Activated CD4-positive, alpha-beta memory T cell treated with anti-CD3 and anti-CD28 coated beads for 36 hours (primary cell): Measurements from ENCODE around the gene IL11RA. TPM values are rescaled to one million over a fixed set of nuclear protein-coding genes. Genes with fewer than 3 reads are reported as not detected.
"Not testable (repeated sequence)": the region's sequence is repeated elsewhere in the genome, so short reads cannot be mapped to it uniquely, and the experiment has no call there.

Source experiments
- CTCF ChIA-PET: fragments of 350-600 bp; sonication (Branson Sonifier 250); formaldehyde crosslinking; loops from one replicate; lab custom pipeline; 2021; ENCODE audit warnings: antibody characterized with exemption, inconsistent platforms; lab: Charles Lee
- POLR2A ChIA-PET: fragments of 350-600 bp; sonication (Branson Sonifier 250); formaldehyde crosslinking; loops from one replicate; lab custom pipeline; 2021; ENCODE audit warnings: antibody characterized with exemption; lab: Charles Lee
- DNase-seq: peaks from one replicate; pipeline ENCODE4 v3.0.0-alpha.2; 2020
- H3K27ac Mint-ChIP-seq: one replicate; pipeline ENCODE4 v1.8.0; 2021; ENCODE audit warnings: mixed read lengths
- H3K27me3 Mint-ChIP-seq: one replicate; pipeline ENCODE4 v1.8.0; 2021; ENCODE audit warnings: mixed read lengths
- H3K36me3 Mint-ChIP-seq: one replicate; pipeline ENCODE4 v1.8.0; 2021; ENCODE audit warnings: mixed read lengths
- H3K4me1 Mint-ChIP-seq: one replicate; pipeline ENCODE4 v1.8.0; 2021; ENCODE audit warnings: low read depth, mixed read lengths
- H3K4me3 Mint-ChIP-seq: one replicate; pipeline ENCODE4 v1.8.0; 2021; ENCODE audit warnings: mild to moderate bottlenecking, mixed read lengths
- H3K9me3 Mint-ChIP-seq: one replicate; pipeline ENCODE4 v1.8.0; 2021; ENCODE audit warnings: mixed read lengths
- intact Hi-C: fragments of 100-400 bp; cut with micrococcal nuclease; formaldehyde crosslinking; loops from one replicate; pipeline ENCODE4 v1.15.1; 2023
- total RNA-seq, 2 experiments: library from RNA; stranded (reverse); gene quantifications; one replicate each; pipeline ENCODE4 v1.2.3, GENCODE V29; 2021

The IL11RA gene
- total RNA-seq, 2 experiments from 2014 or later, result 19.3 to 22.1 TPM

GRCh38 chr9:34630402-34631154 is 21.4 kb upstream of the IL11RA start:
- H3K4me3 Mint-ChIP-seq, result no peak overlapping the region
- no peak for DNase-seq
- ChIA-PET POLR2A (interaction anchor here (1.2 kb wide), 1 partner anchor 13 kb away, joined by 4 read pairs; no protein-coding TSS in a partner anchor), CTCF (interaction anchor here (0.7 to 2.1 kb wide), 3 partner anchors 10 to 28 kb away, joined by 3 to 7 read pairs (median 4); partner anchors contain the start of gene DCTN3)
- peaks cover 28% of the 10 kb centered on the region for H3K4me1 Mint-ChIP-seq
- intact Hi-C loops, result loop anchor here (10.0 kb wide), 1 partner anchor 306 kb away; the partner anchor contains the start of genes KIF24 and NUDT2
- H3K27ac Mint-ChIP-seq, result no peak overlapping the region
- H3K9me3 Mint-ChIP-seq, result no peaks in the 10 kb centered on the region
- peaks cover 36% of the 10 kb centered on the region for H3K27me3 Mint-ChIP-seq
- H3K36me3 Mint-ChIP-seq, result peaks cover 11% of the 10 kb centered on the region

- ChIA-PET POLR2A (interaction anchor here (1.3 kb wide), 1 partner anchor 15 kb away, joined by 5 read pairs; no protein-coding TSS in a partner anchor), CTCF (interaction anchor here (0.7 to 8.0 kb wide), 18 partner anchors 10 to 245 kb away, joined by 3 to 135 read pairs (median 6); partner anchors contain the start of genes DCTN3, GALT and RPP25L)
- H3K9me3 Mint-ChIP-seq, result no peaks in the 10 kb centered on the region
- H3K36me3 Mint-ChIP-seq, result peaks cover 20% of the 10 kb centered on the region
- intact Hi-C loops, result loop anchor here (10.0 kb wide), 1 partner anchor 308 kb away; the partner anchor contains the start of genes KIF24 and NUDT2
- no peak for DNase-seq
- H3K27me3 Mint-ChIP-seq, result peaks cover 19% of the 10 kb centered on the region
- no peak overlapping the region for H3K4me3 Mint-ChIP-seq
- peaks cover 42% of the 10 kb centered on the region for H3K4me1 Mint-ChIP-seq
- H3K27ac Mint-ChIP-seq, result no peak overlapping the region
Observed at GRCh38 chr9:34633166-34633565, 18.8 kb upstream of the IL11RA start.

DNA sequence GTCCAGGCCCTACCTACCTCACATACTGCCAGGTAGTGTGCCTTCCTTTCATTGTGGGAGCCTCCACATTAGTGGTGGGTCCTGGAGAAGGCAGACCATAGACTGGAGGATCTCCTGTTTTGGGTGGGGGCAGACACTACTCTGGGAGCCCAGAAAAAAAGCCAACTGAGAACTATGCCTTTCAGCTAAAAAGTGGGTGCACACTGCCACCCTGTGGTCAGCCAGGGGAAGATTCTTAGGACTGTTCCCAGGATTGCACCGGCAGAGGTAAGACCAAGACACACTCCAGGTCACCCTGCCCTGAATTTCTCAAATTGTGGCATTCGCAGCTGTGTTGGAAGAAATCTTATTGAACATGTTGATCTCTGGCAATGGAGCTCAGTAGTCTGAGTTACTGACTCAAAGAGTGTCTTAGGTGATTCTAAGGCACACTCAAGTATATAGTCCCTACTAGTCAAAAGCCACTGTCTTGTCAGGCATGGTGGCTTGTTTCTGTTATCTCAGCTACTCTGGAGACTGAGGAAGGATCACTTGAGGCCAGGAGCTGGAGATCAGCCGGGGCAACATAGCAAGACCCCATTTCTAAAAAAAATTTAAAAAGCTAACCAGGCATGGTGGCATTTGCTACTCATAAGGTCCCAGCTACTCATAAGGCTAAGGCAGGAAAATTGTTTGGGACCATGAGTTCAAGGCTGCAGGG is 18.0 kb upstream of the IL11RA start:
- peak; percentile 81 for DNase-seq
- Mint-ChIP-seq H3K4me3 (no peak overlapping the region), H3K9me3 (no peaks in the 10 kb centered on the region), H3K4me1 (peaks cover 45% of the 10 kb centered on the region), H3K27me3 (peaks cover 14% of the 10 kb centered on the region), H3K36me3 (peaks cover 20% of the 10 kb centered on the region), H3K27ac (no peak overlapping the region)
- ChIA-PET CTCF (interaction anchor here (0.6 to 8.0 kb wide), 30 partner anchors 10 to 1111 kb away, joined by 3 to 135 read pairs (median 5); partner anchors contain the start of genes DCTN3, GALT and RPP25L), POLR2A (interaction anchor here (0.7 to 1.3 kb wide), 4 partner anchors 13 to 438 kb away, joined by 3 to 5 read pairs (median 4); partner anchors contain the start of genes GALT, RPP25L and VCP)
- intact Hi-C loops, result loop anchor here (1.0 to 10.0 kb wide), 2 partner anchors 21 to 309 kb away; partner anchors contain the start of genes KIF24 and NUDT2

- Mint-ChIP-seq H3K9me3 (no peaks in the 10 kb centered on the region), H3K36me3 (peaks cover 20% of the 10 kb centered on the region), H3K27me3 (peaks cover 8% of the 10 kb centered on the region), H3K4me1 (peaks cover 41% of the 10 kb centered on the region), H3K27ac (no peak overlapping the region), H3K4me3 (no peak overlapping the region)
- ChIA-PET POLR2A (interaction anchor here (0.9 to 1.3 kb wide), 4 partner anchors 12 to 22 kb away, joined by 3 to 5 read pairs (median 4); partner anchors contain the start of genes GALT and RPP25L), CTCF (interaction anchor here (0.6 to 8.0 kb wide), 29 partner anchors 9 to 1111 kb away, joined by 3 to 135 read pairs (median 5); partner anchors contain the start of genes CCL27, DCTN3, GALT and RPP25L)
- intact Hi-C loops, result loop anchor here (1.0 to 10.0 kb wide), 2 partner anchors 21 to 310 kb away; partner anchors contain the start of genes KIF24 and NUDT2
- DNase-seq, result no peak
Observed at GRCh38 chr9:34634551-34635248, 17.3 kb upstream of the IL11RA start.

DNA sequence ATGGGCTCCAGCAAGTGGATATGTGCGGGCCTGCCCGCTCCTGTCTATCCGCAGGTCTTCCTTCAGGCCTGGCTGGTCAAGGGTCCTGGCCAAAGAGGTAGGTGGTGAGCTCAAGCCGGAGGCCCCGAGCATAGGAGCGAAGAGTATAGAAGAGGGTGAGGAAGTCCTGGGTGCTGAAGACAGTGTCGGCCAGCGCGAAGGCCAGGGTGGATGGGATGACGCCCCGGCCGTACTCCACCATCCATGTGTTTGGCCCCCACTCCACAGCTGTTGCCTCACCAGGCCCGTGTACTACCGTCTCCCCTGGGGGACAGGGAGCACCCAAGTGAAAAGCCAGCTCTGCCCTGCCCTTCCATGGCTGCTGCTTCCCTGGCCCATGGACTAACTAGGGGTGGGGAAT is 16.4 kb upstream of the IL11RA start:
- Mint-ChIP-seq H3K9me3 (no peaks in the 10 kb centered on the region), H3K4me3 (peak overlapping the region; percentile 65), H3K27ac (no peak overlapping the region), H3K27me3 (peaks cover under 1% of the 10 kb centered on the region), H3K36me3 (peaks cover 20% of the 10 kb centered on the region), H3K4me1 (peaks cover 41% of the 10 kb centered on the region)
- DNase-seq, result no peak
- ChIA-PET CTCF (interaction anchor here (0.9 to 8.0 kb wide), 11 partner anchors 12 to 256 kb away, joined by 3 to 135 read pairs (median 7); partner anchors contain the start of genes CCL27, DCTN3, GALT and RPP25L), POLR2A (interaction anchor here (1.1 to 3.7 kb wide), 3 partner anchors 10 to 18 kb away, joined by 3 to 22 read pairs (median 3); partner anchors contain the start of gene DCTN3)
- intact Hi-C loops, result loop anchor here (10.0 kb wide), 1 partner anchor 311 kb away; the partner anchor contains the start of genes KIF24 and NUDT2

- no peaks in the 10 kb centered on the region for H3K27me3 Mint-ChIP-seq
- ChIA-PET POLR2A (interaction anchor here (1.1 to 3.7 kb wide), 8 partner anchors 10 to 443 kb away, joined by 4 to 42 read pairs (median 6); partner anchors contain the start of genes CCL27, DCTN3, FANCG and GALT), CTCF (interaction anchor here (1.0 to 8.0 kb wide), 13 partner anchors 11 to 259 kb away, joined by 3 to 135 read pairs (median 7); partner anchors contain the start of genes DCTN3, GALT and RPP25L)
- H3K4me3 Mint-ChIP-seq, result peak overlapping the region; percentile 94
- H3K36me3 Mint-ChIP-seq, result peaks cover 20% of the 10 kb centered on the region
- DNase-seq, result no peak
- H3K9me3 Mint-ChIP-seq, result no peaks in the 10 kb centered on the region
- peaks cover 41% of the 10 kb centered on the region for H3K4me1 Mint-ChIP-seq
- intact Hi-C loops, result loop anchor here (1.0 to 10.0 kb wide), 2 partner anchors 17 to 312 kb away; partner anchors contain the start of genes DCTN3, KIF24 and NUDT2
- peak overlapping the region; percentile 80 for H3K27ac Mint-ChIP-seq
Observed at GRCh38 chr9:34636791-34637355, 15.1 kb upstream of the IL11RA start.

- DNase-seq, result peak; percentile 94
- CTCF ChIA-PET, result interaction anchor here (0.7 to 8.0 kb wide), 16 partner anchors 10 to 260 kb away, joined by 3 to 135 read pairs (median 6); partner anchors contain the start of genes DCTN3, GALT and RPP25L
- Mint-ChIP-seq H3K27me3 (no peaks in the 10 kb centered on the region), H3K4me1 (peaks cover 41% of the 10 kb centered on the region), H3K9me3 (no peaks in the 10 kb centered on the region), H3K36me3 (peaks cover 20% of the 10 kb centered on the region), H3K4me3 (peak within 1 kb of the TSS; percentile 94), H3K27ac (peak within 1 kb of the TSS; percentile 80)
- POLR2A ChIA-PET, result interaction anchor here (0.8 to 3.7 kb wide), 12 partner anchors 9 to 442 kb away, joined by 3 to 42 read pairs (median 4); partner anchors contain the start of genes CCL27, DCTN3, FANCG and GALT
- intact Hi-C loops, result loop anchor here (1.0 to 10.0 kb wide), 4 partner anchors 9 to 313 kb away; partner anchors contain the start of genes DCTN3, DNAI1, FAM219A and GALT
Observed at GRCh38 chr9:34637356-34638137, 14.4 kb upstream of the IL11RA start, which contains the start of gene SIGMAR1. TSS of gene SIGMAR1 (minus strand) at chr9:34637787. CDS start at chr9:34637697, 90 bp downstream.

- intact Hi-C loops, result loop anchor here (1.0 to 10.0 kb wide), 3 partner anchors 8 to 313 kb away; partner anchors contain the start of genes DNAI1, FAM219A, GALT and KIF24
- no peak for DNase-seq
- no peaks in the 10 kb centered on the region for H3K27me3 Mint-ChIP-seq
- CTCF ChIA-PET, result interaction anchor here (0.7 to 8.0 kb wide), 15 partner anchors 10 to 259 kb away, joined by 3 to 135 read pairs (median 5); partner anchors contain the start of genes GALT and RPP25L
- H3K4me3 Mint-ChIP-seq, result peak overlapping the region; percentile 94
- POLR2A ChIA-PET, result interaction anchor here (0.8 to 3.7 kb wide), 10 partner anchors 9 to 441 kb away, joined by 3 to 42 read pairs (median 4); partner anchors contain the start of genes DCTN3, FANCG, GALT and RPP25L
- H3K9me3 Mint-ChIP-seq, result no peaks in the 10 kb centered on the region
- H3K36me3 Mint-ChIP-seq, result peaks cover 20% of the 10 kb centered on the region
- H3K4me1 Mint-ChIP-seq, result peaks cover 41% of the 10 kb centered on the region
- peak overlapping the region; percentile 80 for H3K27ac Mint-ChIP-seq
Observed at GRCh38 chr9:34638138-34638445, 13.9 kb upstream of the IL11RA start.

DNA sequence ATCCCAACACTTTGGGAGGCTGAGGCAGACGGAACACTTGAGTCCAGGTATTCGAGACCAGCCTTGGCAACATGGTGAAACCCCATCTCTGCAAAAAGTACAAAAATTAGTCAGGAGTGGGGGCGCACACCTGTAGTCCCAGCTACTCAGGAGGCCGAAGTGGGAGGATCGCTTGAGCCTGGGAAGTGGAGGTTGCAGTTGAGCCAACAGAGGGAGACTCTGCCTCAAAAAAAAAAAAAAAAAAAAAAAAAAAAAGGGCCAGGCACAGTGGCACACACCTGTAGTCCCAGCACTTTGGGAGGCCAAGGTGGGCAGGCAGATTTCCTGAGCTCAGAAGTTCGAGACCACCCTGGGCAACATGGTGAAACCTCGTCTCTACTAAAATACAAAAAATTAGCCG is 12.7 kb upstream of the IL11RA start:
- not testable (repeated sequence) for DNase-seq, H3K4me3 Mint-ChIP-seq, H3K27me3 Mint-ChIP-seq, H3K27ac Mint-ChIP-seq, H3K9me3 Mint-ChIP-seq
- H3K4me1 Mint-ChIP-seq, result peaks cover 34% of the 10 kb centered on the region
- intact Hi-C loops, result loop anchor here (2.0 to 10.0 kb wide), 2 partner anchors 181 to 315 kb away; partner anchors contain the start of genes DNAI1, FAM219A, KIF24 and NUDT2
- POLR2A ChIA-PET, result interaction anchor here (1.5 kb wide), 1 partner anchor 9 kb away, joined by 4 read pairs; no protein-coding TSS in a partner anchor
- CTCF ChIA-PET, result interaction anchor here (1.3 to 8.0 kb wide), 3 partner anchors 19 to 63 kb away, joined by 3 to 135 read pairs (median 15); partner anchors contain the start of gene RPP25L
- peaks cover 20% of the 10 kb centered on the region for H3K36me3 Mint-ChIP-seq
